Stimulated activated CD4-positive, alpha-beta T cell treated with anti-CD3 and anti-CD28 coated beads, Interleukin-1b, Interleukin-23, amount 100 ng/mL, for 1 hour (primary cell): Measurements from ENCODE around the gene ADARB2.
"Not testable (repeated sequence)": the region's sequence is repeated elsewhere in the genome, so short reads cannot be mapped to it uniquely, and the experiment has no call there.

ENCODE experiments used
- DNase-seq, 2 donors: peaks; one replicate each; pipeline ENCODE4 v3.0.0-alpha.2; 2020; ENCODE audit warnings: low read depth in 2 of 2

Gene ADARB2

GRCh38 chr10:1409392-1409791 lies 327.9 kb downstream of the ADARB2 start:
- DNase-seq = no peak

GRCh38 chr10:1408651-1409367 lies 328.5 kb downstream of the ADARB2 start:
- DNase-seq = no peak

GRCh38 chr10:1406967-1407945 lies 330.1 kb downstream of the ADARB2 start:
- no peak for DNase-seq

- no peak for DNase-seq
Measured at GRCh38 chr10:1406132-1406966, 331.0 kb downstream of the ADARB2 start.

- no peak for DNase-seq
Measured at GRCh38 chr10:1404323-1405260, 332.7 kb downstream of the ADARB2 start.

GRCh38 chr10:1403508-1404322 lies 333.6 kb downstream of the ADARB2 start:
- no peak for DNase-seq

GRCh38 chr10:1402816-1403507 lies 334.4 kb downstream of the ADARB2 start:
- no peak for DNase-seq

GRCh38 chr10:1402016-1402770 lies 335.1 kb downstream of the ADARB2 start:
- DNase-seq = no peak

- DNase-seq = no peak
Measured at GRCh38 chr10:1401071-1401965, 336.0 kb downstream of the ADARB2 start.

- DNase-seq = no peak
Measured at GRCh38 chr10:1400101-1401070, 336.9 kb downstream of the ADARB2 start.

GRCh38 chr10:1399431-1400100 lies 337.8 kb downstream of the ADARB2 start:
- DNase-seq = no peak

GRCh38 chr10:1398626-1399410 lies 338.5 kb downstream of the ADARB2 start:
- no peak for DNase-seq

GRCh38 chr10:1398116-1398515 lies 339.2 kb downstream of the ADARB2 start:
- DNase-seq = not testable (repeated sequence)

- no peak for DNase-seq
Measured at GRCh38 chr10:1396297-1396635, 341.1 kb downstream of the ADARB2 start.
